Keratinocyte (primary cell): ENCODE results near the gene COQ8A. TPM values are rescaled to one million over a fixed set of nuclear protein-coding genes. Genes with fewer than 3 reads are reported as not detected.

Experiments
- DNase-seq: peaks from one replicate; pipeline ENCODE4 v3.0.0-alpha.2; 2011; ENCODE audit warnings: low read depth, missing footprints, low spot score
- FAIRE-seq: peaks from 2 replicates; lab custom pipeline; 2011; peaks lifted over from hg19 to GRCh38; lab: Jason Lieb, UNC
- H2AFZ ChIP-seq: 2 replicates; pipeline ENCODE4 v1.6.0; 2012; ENCODE audit warnings: low read length, control low read depth, inconsistent platforms; ENCODE audit not compliant: control insufficient read depth
- H3K27ac ChIP-seq: 2 replicates; pipeline ENCODE4 v1.5.1; 2011; ENCODE audit warnings: low read length; ENCODE audit not compliant: control insufficient read depth, insufficient read depth
- H3K27me3 ChIP-seq: 3 replicates; pipeline ENCODE4 v1.6.0; 2011; ENCODE audit warnings: low read length; ENCODE audit not compliant: control insufficient read depth, insufficient read depth; ENCODE audit errors: extremely low read depth
- H3K36me3 ChIP-seq, 2 experiments: 2 replicates in 1 of 2; 3 replicates in 1 of 2; pipeline ENCODE4 v1.5.1; 2011; ENCODE audit warnings: low read length in 2 of 2, mild to moderate bottlenecking in 1 of 2; ENCODE audit not compliant: control insufficient read depth in 2 of 2, insufficient read depth in 2 of 2; ENCODE audit errors: extremely low read depth in 1 of 2
- H3K4me1 ChIP-seq: 3 replicates; pipeline ENCODE4 v1.5.1; 2011; ENCODE audit warnings: low read length; ENCODE audit not compliant: control insufficient read depth, insufficient read depth; ENCODE audit errors: extremely low read depth
- H3K4me2 ChIP-seq: 3 replicates; pipeline ENCODE4 v1.6.0; 2011; ENCODE audit warnings: low read depth, low read length; ENCODE audit not compliant: control insufficient read depth, insufficient read depth; ENCODE audit errors: extremely low read depth
- H3K4me3 ChIP-seq, 3 experiments: fragments of 200-600 bp in 1 of 3; sonication (generic) in 1 of 3; 2 replicates in 2 of 3; 3 replicates in 1 of 3; pipeline ENCODE4 v1.5.1; 2011 to 2016; ENCODE audit warnings: low read length in 3 of 3, mild to moderate bottlenecking in 3 of 3, control low read depth in 2 of 3, inconsistent platforms in 1 of 3, low read depth in 1 of 3, mixed read lengths in 1 of 3, mixed run types in 1 of 3, moderate library complexity in 1 of 3; ENCODE audit not compliant: control insufficient read depth in 2 of 3, insufficient read depth in 2 of 3; ENCODE audit errors: extremely low read depth in 1 of 3
- H3K79me2 ChIP-seq: 2 replicates; pipeline ENCODE4 v1.6.0; 2012; ENCODE audit warnings: low read length; ENCODE audit not compliant: control insufficient read depth, insufficient read depth
- H3K9ac ChIP-seq: 3 replicates; pipeline ENCODE4 v1.6.0; 2011; ENCODE audit warnings: low read length; ENCODE audit not compliant: control insufficient read depth, insufficient read depth; ENCODE audit errors: extremely low read depth
- H3K9me1 ChIP-seq: 3 replicates; pipeline ENCODE4 v1.6.0; 2011; ENCODE audit warnings: low read length; ENCODE audit not compliant: control insufficient read depth, insufficient read depth; ENCODE audit errors: extremely low read depth
- H3K9me3 ChIP-seq: 2 replicates; pipeline ENCODE4 v1.5.1; 2012; ENCODE audit warnings: low read depth, low read length; ENCODE audit not compliant: control insufficient read depth
- H4K20me1 ChIP-seq: 3 replicates; pipeline ENCODE4 v1.6.0; 2011; ENCODE audit warnings: low read length; ENCODE audit not compliant: control insufficient read depth, insufficient read depth; ENCODE audit errors: extremely low read depth
- CTCF ChIP-seq, 3 experiments: IDR thresholded peaks in 1 of 3; conservative IDR thresholded peaks in 1 of 3; optimal IDR thresholded peaks in 1 of 3; 2 replicates in 2 of 3; 3 replicates in 1 of 3; pipeline versions ENCODE3 to v1.5.1; 2011; ENCODE audit warnings: low read length in 3 of 3, mild to moderate bottlenecking in 3 of 3, moderate library complexity in 2 of 3, control low read depth in 1 of 3, inconsistent platforms in 1 of 3; ENCODE audit not compliant: insufficient read depth in 2 of 3; ENCODE audit errors: extremely low read depth in 1 of 3
- EZH2 ChIP-seq: IDR thresholded peaks from one replicate; pipeline ENCODE4 v1.6.1; 2012; ENCODE audit warnings: inconsistent platforms, mild to moderate bottlenecking, low read length, moderate library complexity
- dilution Hi-C: fragments of 300-500 bp; cut with MboI; formaldehyde crosslinking; loops from one replicate; pipeline ENCODE4 v1.7.0; 2020; ENCODE audit warnings: low sequenced_read_pairs; ENCODE audit not compliant: extremely low pct_ligation_motif_present
- polyA plus RNA-seq, 5 experiments: library from polyadenylated mRNA; depleted of rRNA in 3 of 5; stranded (reverse) in 3 of 5; stranded (forward) in 1 of 5; unstranded in 1 of 5; fragments of >200 nt; gene quantifications; 1 replicate in 1 of 5; 2 replicates in 3 of 5; 3 replicates in 1 of 5; pipeline versions ENCODE4 v1.2.1 to v1.2.3, GENCODE V29; 2011 to 2012; ENCODE audit warnings: missing spikeins in 2 of 5, low read depth in 1 of 5, low replicate concordance in 1 of 5

The COQ8A gene
- polyA plus RNA-seq, 1 donor (not counting 4 experiments of a cell fraction or from before 2014, with no cell fraction given): 3.8 TPM

- Histone ChIP-seq H3K4me2 (no peak overlapping the region), H3K9me3 (no peaks in the 10 kb centered on the region), H3K4me3 (no peak overlapping the region), H3K9ac (no peak overlapping the region), H3K27me3 (no peaks in the 10 kb centered on the region), H3K4me1 (peaks cover 9% of the 10 kb centered on the region), H2AFZ (no peak overlapping the region), H3K36me3 (no peaks in the 10 kb centered on the region), H3K9me1 (no peaks in the 10 kb centered on the region), H3K27ac (no peak overlapping the region), H3K79me2 (no peaks in the 10 kb centered on the region), H4K20me1 (no peaks in the 10 kb centered on the region)
- FAIRE-seq (no peak), DNase-seq (no peak)
- dilution Hi-C loops: no loop called here
- no peak for TF ChIP-seq CTCF (optimal IDR thresholded peaks at IDR 0.05 in 1 of 3, IDR thresholded peaks at IDR 0.05 in 1 of 3, conservative IDR thresholded peaks at IDR 0.05 in 1 of 3; ENCODE audit: extremely low read depth in 1 of 3, insufficient read depth in 2 of 3, low read length in 3 of 3)
- no peak for TF ChIP-seq EZH2
Observed at GRCh38 chr1:226972931-226973330, 32.8 kb downstream of the COQ8A start.

- DNase-seq (no peak), FAIRE-seq (no peak)
- no peaks in the 10 kb centered on the region for H3K36me3 ChIP-seq
- H3K4me3 ChIP-seq: no peak overlapping the region
- H2AFZ ChIP-seq: no peak overlapping the region
- no peaks in the 10 kb centered on the region for H3K9me3 ChIP-seq
- no peak overlapping the region for H3K27ac ChIP-seq
- peaks cover 9% of the 10 kb centered on the region for H3K4me1 ChIP-seq
- dilution Hi-C loops: no loop called here
- no peaks in the 10 kb centered on the region for H3K9me1 ChIP-seq
- no peak overlapping the region for H3K4me2 ChIP-seq
- no peak for TF ChIP-seq CTCF (optimal IDR thresholded peaks at IDR 0.05 in 1 of 3, IDR thresholded peaks at IDR 0.05 in 1 of 3, conservative IDR thresholded peaks at IDR 0.05 in 1 of 3; ENCODE audit: extremely low read depth in 1 of 3, insufficient read depth in 2 of 3, low read length in 3 of 3)
- TF ChIP-seq EZH2: no peak
- H3K9ac ChIP-seq: no peak overlapping the region
- no peaks in the 10 kb centered on the region for H4K20me1 ChIP-seq
- H3K79me2 ChIP-seq: no peaks in the 10 kb centered on the region
- no peaks in the 10 kb centered on the region for H3K27me3 ChIP-seq
Observed at GRCh38 chr1:226973371-226973897, 33.3 kb downstream of the COQ8A start.
